Esophagus squamous epithelium (tissue), 5 donors: Measurements from ENCODE around the gene RFLNA. TPM values are rescaled to one million over a fixed set of nuclear protein-coding genes. Genes with fewer than 3 reads are reported as not detected.

Experiments used
- DNase-seq: peaks from one replicate; lab custom pipeline; 2025; lab: John Stamatoyannopoulos, UW
- H3K27ac ChIP-seq, 4 donors: fragments of 200-600 bp; sonication (generic); one replicate each; pipeline ENCODE4 v1.5.1; 2016 to 2019; ENCODE audit warnings: mild to moderate bottlenecking in 1 of 4
- H3K27me3 ChIP-seq, 4 donors: fragments of 200-600 bp; sonication (generic); 1 replicate in 3 of 4; 2 replicates in 1 of 4; pipeline versions ENCODE4 v1.5.1 to v1.6.0; 2017 to 2021; ENCODE audit warnings: antibody characterized with exemption in 1 of 4
- H3K36me3 ChIP-seq, 3 donors: fragments of 200-600 bp; sonication (generic); one replicate each; pipeline ENCODE4 v1.5.1; 2016 to 2019
- H3K4me1 ChIP-seq, 3 donors: fragments of 200-600 bp; sonication (generic); one replicate each; pipeline ENCODE4 v1.5.1; 2017 to 2019
- H3K4me3 ChIP-seq, 4 donors: fragments of 200-600 bp; sonication (generic); 1 replicate in 3 of 4; 2 replicates in 1 of 4; pipeline ENCODE4 v1.5.1; 2016 to 2019; ENCODE audit warnings: mild to moderate bottlenecking in 2 of 4, moderate library complexity in 1 of 4
- H3K9me3 ChIP-seq, 3 donors: fragments of 200-600 bp; sonication (generic); one replicate each; pipeline ENCODE4 v1.5.1; 2016 to 2019
- CTCF ChIP-seq, 6 experiments: fragments of 450-650 bp in 4 of 6; fragments of 200-600 bp in 2 of 6; sonication (generic) in 2 of 6; IDR thresholded peaks; one replicate each; pipeline ENCODE4 v1.5.1; 2016 to 2019; ENCODE audit warnings: antibody characterized with exemption in 6 of 6, mild to moderate bottlenecking in 4 of 6, moderate library complexity in 4 of 6
- POLR2A ChIP-seq, 4 donors: fragments of 450-650 bp; IDR thresholded peaks; one replicate each; pipeline ENCODE4 v1.6.1; 2017; ENCODE audit warnings: antibody characterized with exemption in 4 of 4, mild to moderate bottlenecking in 4 of 4, moderate library complexity in 3 of 4
- WGBS, 2 donors: methylation state at CpG; one replicate each; pipeline ENCODE4 v1.1.5; 2018; 5-methylcytosine and 5-hydroxymethylcytosine counted together
- intact Hi-C: fragments of 100-400 bp; cut with DNase I; formaldehyde crosslinking; loops from one replicate; pipeline ENCODE4 v1.15.0; 2022
- total RNA-seq, 4 donors: library from RNA; depleted of rRNA; stranded (reverse); fragments of >200 nt; gene quantifications; one replicate each; pipeline ENCODE4 v1.1.0, GENCODE V29; 2016
- donor health status: DM: yes; HTN: yes; CAD: no.

Gene RFLNA
- total RNA-seq, 4 donors from 2014 or later, result 0.23 to 0.57 (median 0.45) TPM; not detected in 1

GRCh38 chr12:124252964-124253363 is 41.9 kb upstream of the RFLNA start:
- no peaks in the 10 kb centered on the region for H3K9me3 ChIP-seq
- no peaks in the 10 kb centered on the region for H3K4me1 ChIP-seq
- intact Hi-C loops, result no loop called here
- H3K27me3 ChIP-seq, result peaks cover 0 to 68% (median 0%) of the 10 kb centered on the region in 4 donors
- no peaks in the 10 kb centered on the region for H3K36me3 ChIP-seq
- 90% methylated on average over 6 of the region's 6 CpGs for WGBS, 2 donors
- DNase-seq, result no peak
- TF ChIP-seq CTCF (IDR thresholded peaks at IDR 0.05) (no peak), POLR2A (IDR thresholded peaks at IDR 0.05) (no peak)
- H3K4me3 ChIP-seq, result no peak overlapping the region
- no peak overlapping the region for H3K27ac ChIP-seq

- WGBS, 2 donors, result 100% methylated on average over 1 to 2 of the region's 10 CpGs
- H3K36me3 ChIP-seq, result no peaks in the 10 kb centered on the region
- H3K9me3 ChIP-seq, result no peaks in the 10 kb centered on the region
- H3K4me1 ChIP-seq, result no peaks in the 10 kb centered on the region
- peaks cover 0 to 66% (median 0%) of the 10 kb centered on the region in 4 donors for H3K27me3 ChIP-seq
- intact Hi-C loops, result no loop called here
- no peak for DNase-seq
- no peak overlapping the region for H3K27ac ChIP-seq
- TF ChIP-seq CTCF (IDR thresholded peaks at IDR 0.05) (no peak), POLR2A (IDR thresholded peaks at IDR 0.05) (no peak)
- no peak overlapping the region for H3K4me3 ChIP-seq
Observed at GRCh38 chr12:124254126-124254525, 40.8 kb upstream of the RFLNA start.

- Histone ChIP-seq H3K27me3 (peaks cover 0 to 82% (median 0%) of the 10 kb centered on the region in 4 donors), H3K4me1 (no peaks in the 10 kb centered on the region), H3K4me3 (no peak overlapping the region), H3K36me3 (no peaks in the 10 kb centered on the region), H3K27ac (no peak overlapping the region), H3K9me3 (no peaks in the 10 kb centered on the region)
- intact Hi-C loops, result no loop called here
- no peak for DNase-seq
- 27 to 31% methylated on average over 21 to 22 of the region's 23 CpGs for WGBS, 2 donors
- TF ChIP-seq CTCF (IDR thresholded peaks at IDR 0.05) (no peak), POLR2A (IDR thresholded peaks at IDR 0.05) (no peak)
Observed at GRCh38 chr12:124259154-124260066, 35.5 kb upstream of the RFLNA start.

GRCh38 chr12:124261885-124262284 is 33.0 kb upstream of the RFLNA start:
- TF ChIP-seq CTCF (IDR thresholded peaks at IDR 0.05), result no peak
- TF ChIP-seq POLR2A (IDR thresholded peaks at IDR 0.05), result no peak

GRCh38 chr12:124264089-124264795 is 30.7 kb upstream of the RFLNA start:
- no peak for TF ChIP-seq CTCF (IDR thresholded peaks at IDR 0.05)
- TF ChIP-seq POLR2A (IDR thresholded peaks at IDR 0.05), result no peak
- DNase-seq, result no peak
- WGBS, 2 donors, result 84 to 94% methylated on average over 7 to 10 of the region's 10 CpGs
- peaks cover 0 to 61% (median 0%) of the 10 kb centered on the region in 4 donors for H3K27me3 ChIP-seq
- H3K4me3 ChIP-seq, result no peak overlapping the region
- no peak overlapping the region for H3K27ac ChIP-seq
- intact Hi-C loops, result no loop called here
- no peaks in the 10 kb centered on the region for H3K4me1 ChIP-seq
- no peaks in the 10 kb centered on the region for H3K9me3 ChIP-seq
- no peaks in the 10 kb centered on the region for H3K36me3 ChIP-seq

More at GRCh38 chr12:124261885-124262284, 33.0 kb upstream of the RFLNA start:
- no peaks in the 10 kb centered on the region for H3K4me1 ChIP-seq
- DNase-seq, result no peak
- 82% methylated on average over 4 of the region's 12 CpGs; no CpG with 5 or more reads in 1 of the 2 donors for WGBS, 2 donors
- H3K27ac ChIP-seq, result no peak overlapping the region
- no peaks in the 10 kb centered on the region for H3K9me3 ChIP-seq
- no peak overlapping the region for H3K4me3 ChIP-seq
- no peaks in the 10 kb centered on the region for H3K36me3 ChIP-seq
- H3K27me3 ChIP-seq, result peaks cover 0 to 71% (median 0%) of the 10 kb centered on the region in 4 donors
- intact Hi-C loops, result no loop called here
